HG03565 (cell line): ENCODE results near the gene FXYD1.

Experiments used
- ATAC-seq: cut with Tn5 transposase; IDR thresholded peaks from one replicate; pipeline ENCODE4 v1.9.1; 2021; ENCODE audit warnings: mild to moderate bottlenecking, moderate library complexity; ENCODE audit not compliant: unreplicated experiment

Gene FXYD1

GRCh38 chr19:35184267-35184666 is 45.6 kb downstream of the FXYD1 start:
- ATAC-seq = no peak

GRCh38 chr19:35184884-35185283 is 46.3 kb downstream of the FXYD1 start:
- no peak for ATAC-seq
